ENCODE measurements around the gene CNOT10.
"Not testable (repeated sequence)": the region's sequence is repeated elsewhere in the genome, so short reads cannot be mapped to it uniquely, and the experiment has no call there.

The CNOT10 gene, protein sequence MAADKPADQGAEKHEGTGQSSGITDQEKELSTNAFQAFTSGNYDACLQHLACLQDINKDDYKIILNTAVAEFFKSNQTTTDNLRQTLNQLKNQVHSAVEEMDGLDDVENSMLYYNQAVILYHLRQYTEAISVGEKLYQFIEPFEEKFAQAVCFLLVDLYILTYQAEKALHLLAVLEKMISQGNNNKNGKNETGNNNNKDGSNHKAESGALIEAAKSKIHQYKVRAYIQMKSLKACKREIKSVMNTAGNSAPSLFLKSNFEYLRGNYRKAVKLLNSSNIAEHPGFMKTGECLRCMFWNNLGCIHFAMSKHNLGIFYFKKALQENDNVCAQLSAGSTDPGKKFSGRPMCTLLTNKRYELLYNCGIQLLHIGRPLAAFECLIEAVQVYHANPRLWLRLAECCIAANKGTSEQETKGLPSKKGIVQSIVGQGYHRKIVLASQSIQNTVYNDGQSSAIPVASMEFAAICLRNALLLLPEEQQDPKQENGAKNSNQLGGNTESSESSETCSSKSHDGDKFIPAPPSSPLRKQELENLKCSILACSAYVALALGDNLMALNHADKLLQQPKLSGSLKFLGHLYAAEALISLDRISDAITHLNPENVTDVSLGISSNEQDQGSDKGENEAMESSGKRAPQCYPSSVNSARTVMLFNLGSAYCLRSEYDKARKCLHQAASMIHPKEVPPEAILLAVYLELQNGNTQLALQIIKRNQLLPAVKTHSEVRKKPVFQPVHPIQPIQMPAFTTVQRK

DNA sequence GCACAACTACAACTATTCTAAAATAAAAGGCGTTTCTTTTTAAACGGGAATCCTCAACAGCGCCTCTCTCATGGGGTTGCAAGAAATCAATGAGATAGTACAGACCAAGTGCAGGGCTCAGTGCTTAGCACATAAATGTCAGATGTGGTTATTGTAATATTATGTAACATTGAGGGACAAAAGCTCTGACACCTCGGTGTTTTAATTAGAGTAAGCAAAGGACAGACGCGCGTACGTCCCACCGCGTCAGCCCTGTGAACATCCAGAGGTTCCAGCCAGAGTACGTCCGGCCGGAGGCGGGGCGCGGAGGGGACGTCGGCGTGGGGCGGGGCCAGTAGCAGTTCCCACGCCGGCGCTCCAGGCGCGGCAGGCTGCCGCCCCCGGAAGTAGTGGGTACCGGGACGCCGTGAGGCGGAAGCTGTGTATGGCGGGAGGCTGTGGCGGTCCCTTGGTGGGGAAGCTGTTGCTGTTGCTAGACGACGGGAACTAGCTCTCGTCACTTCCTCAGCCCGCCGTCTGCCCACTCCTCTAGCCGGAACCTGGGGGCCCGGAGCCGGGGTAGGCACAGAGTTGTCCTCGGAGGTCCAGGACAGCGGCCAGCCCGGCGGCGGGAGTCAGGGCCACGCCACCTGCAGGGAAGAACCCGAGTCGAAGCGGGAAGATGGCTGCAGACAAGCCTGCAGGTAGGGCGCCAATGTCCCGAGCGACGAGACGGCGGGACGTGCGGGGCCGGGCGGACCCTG, at the start of gene CNOT10:
Gene CNOT10 (plus strand): TSS at position 389 of the 743 bp plus-strand sequence. CDS start 273 bp downstream, at position 662.
- DNase-seq (ENCODE audit: low read depth) = peak; percentile 95

DNA sequence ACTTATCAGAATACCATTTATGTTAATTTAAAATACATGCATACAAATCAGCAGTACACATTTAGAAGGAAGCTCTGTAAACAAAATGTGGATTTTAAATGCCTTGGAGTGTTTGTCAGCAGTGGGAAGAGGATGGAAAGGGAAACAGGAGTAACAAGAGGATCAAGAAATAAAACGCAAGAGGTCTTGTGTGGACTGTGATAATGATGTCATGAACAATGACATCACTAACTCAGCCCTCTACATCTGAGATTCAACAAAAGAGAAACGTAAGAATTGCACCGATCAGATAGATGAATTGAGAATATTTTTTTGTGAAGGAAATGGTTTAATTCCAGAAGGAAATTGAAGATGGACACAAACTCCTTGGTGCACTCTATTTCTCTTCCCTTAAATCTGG, 44.0 kb upstream of the CNOT10 start:
- DNase-seq (ENCODE audit: low read depth) = no peak

DNA sequence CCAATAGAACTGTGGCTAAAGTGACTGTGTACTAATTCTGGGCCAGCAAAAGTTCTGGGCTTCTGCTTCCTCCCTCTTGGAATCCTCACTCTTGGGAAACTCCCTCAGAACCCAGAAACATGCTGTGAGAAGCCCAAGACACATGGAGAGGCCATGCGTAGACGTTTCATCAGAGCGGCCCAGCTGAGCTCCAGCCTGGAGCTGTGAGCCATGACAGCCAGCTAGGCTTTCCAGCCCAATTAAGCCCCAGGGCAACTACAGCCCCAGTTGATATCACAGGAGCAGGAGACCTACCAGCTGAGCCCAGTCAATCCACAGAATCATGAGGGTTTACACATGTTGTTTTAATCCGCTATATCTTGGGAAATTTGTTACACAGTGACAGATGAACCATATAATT, 43.6 kb upstream of the CNOT10 start:
- no peak for DNase-seq (ENCODE audit: low read depth)

DNA sequence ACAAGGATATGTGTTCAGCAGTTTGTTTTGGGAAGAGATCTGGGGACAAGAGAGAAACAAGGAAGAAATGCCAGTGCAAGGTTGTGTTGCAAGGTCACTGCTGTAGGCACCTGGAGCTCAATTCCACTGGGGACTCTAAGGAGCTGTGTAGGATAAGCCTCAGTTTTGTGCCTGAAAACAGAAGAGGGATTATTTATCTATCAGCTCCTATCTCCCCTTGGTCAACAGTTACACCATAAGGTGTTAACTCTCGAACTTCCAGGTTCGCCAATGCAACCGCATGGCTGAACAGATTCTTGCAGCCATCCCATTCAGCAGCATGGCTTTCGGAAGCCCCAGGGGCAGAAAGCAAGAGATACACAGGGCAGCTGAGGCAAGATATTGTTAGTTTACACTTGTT, 41.6 kb upstream of the CNOT10 start:
- DNase-seq (ENCODE audit: low read depth) = no peak

DNA sequence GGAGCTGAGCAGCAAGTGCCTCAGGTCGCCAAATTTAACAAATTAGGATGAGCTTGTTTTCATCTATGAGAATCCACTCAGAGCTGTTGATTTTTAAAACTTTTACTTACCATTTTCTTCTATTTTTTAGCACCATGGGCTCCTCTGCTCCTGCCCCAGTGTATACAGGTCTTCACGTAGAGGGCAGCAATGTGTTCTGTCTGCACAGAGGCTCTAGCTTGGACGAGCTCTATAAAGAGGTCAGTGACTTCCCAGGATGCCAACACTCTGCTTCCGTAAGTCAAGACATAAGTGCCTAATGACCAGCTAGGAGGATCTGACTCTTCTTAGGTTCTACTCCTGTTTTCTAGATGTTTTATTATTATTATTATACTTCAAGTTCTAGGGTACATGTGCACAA, 41.2 kb upstream of the CNOT10 start:
- no peak for DNase-seq (ENCODE audit: low read depth)

DNA sequence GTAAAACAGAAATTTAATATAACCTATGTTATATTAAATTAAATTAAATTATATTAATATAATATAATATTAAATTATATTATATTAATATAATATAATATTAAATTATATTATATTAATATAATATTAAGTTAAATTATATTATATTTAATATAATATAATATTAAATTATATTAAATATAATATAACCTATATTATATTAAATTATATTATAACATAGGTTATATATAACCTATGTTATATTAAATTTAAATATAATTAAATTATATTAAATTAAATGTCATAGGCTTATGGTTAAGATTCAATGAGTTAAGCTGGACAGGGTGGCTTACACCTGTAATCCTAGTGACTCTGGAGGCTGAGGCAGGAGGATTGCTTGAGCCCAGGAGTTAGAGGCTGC, 40.6 kb upstream of the CNOT10 start:
- no peak for DNase-seq (ENCODE audit: low read depth)

DNA sequence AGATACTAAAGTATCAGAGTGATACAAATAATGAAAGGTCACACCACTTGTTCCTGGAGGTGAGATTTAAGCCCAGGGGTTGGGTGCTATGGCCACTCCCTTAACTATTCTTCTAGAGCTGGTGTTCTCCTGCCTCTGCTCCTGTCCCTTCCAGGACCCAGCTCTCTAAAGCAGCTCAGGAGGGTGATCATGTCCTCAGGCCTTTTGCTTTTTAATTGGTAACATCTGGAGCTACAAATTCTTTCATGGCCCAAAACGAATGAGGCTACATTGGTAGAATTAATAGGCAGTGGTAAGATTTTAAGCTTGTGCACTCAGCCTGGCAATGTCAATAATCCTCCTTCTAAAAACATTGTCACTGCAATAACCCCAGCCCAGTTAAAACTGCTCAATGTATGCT, 38.2 kb upstream of the CNOT10 start:
- no peak for DNase-seq (ENCODE audit: low read depth)

DNA sequence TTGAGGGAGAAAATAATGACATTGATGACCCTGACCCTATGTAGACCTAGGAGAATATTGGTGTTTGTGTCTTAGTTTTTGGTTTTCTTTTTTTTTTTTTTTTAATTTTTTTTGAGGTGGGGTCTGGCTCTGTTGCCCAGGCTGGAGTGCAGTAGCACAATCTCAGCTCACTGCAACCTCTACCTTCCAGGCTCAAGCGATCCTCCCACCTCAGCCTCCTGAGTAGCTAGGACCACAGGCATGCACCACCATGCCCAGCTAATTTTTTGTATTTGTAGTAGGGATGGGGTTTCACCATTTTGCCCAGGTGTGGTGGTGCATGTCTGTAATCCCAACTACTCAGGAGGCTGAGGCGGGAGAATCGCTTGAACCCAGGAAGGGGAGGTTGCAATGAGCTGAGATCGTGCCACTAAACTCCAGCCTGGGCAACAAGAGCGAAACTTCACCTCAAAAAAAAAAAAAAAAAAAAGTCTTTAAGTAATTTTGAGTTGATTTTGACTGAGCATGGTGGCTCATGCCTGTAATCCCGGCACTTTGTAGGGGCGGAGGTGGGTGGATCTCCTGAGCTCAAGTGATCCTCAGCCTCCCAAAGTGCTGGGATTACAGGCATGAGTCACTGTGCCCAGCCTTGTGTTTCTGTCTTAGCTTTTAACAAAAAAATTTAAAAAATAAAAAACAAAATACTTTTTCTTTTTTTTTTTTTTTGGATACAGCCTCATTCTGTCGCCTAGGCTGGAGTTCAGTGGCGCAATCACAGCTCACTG, 32.5 kb upstream of the CNOT10 start:
- not testable (repeated sequence) for DNase-seq (ENCODE audit: low read depth)

DNA sequence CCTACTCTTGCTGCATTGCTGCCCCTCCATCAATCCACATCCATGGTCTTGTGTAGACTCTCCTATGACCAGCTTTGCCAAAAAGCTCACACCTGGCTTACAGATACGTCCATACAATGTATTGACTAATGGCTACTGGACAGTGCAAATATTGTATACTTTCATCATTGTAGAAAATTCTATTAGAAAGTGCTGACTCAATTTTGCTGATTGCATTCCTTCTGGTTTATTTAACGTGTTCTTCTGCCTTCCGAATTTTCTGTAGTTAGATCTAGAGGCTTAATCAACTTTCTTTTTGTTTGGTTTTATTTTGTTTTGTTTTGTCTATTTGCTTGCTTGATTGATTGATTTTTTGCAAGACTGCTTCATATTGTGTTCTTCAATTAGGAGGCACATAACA, 29.8 kb upstream of the CNOT10 start:
- DNase-seq (ENCODE audit: low read depth) = no peak

DNA sequence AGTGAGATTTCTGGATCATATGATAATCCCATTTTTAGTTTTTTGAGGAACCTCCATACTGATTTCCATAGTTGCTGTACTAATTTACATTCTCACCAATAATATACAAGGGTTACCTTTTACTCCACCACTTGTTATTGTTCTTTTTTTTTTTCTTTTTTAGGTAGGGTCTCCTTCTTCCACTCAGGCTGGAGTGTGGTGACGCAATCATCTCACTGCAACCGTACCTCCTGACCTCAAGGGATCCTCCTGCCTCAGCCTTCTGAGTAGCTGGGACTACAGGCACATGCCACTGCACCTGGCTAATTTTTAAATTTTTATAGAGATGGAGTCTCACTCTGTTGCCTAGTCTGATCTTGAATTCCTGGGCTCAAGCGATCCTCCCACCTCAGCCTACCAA, 24.4 kb upstream of the CNOT10 start:
- no peak for DNase-seq (ENCODE audit: low read depth)

DNA sequence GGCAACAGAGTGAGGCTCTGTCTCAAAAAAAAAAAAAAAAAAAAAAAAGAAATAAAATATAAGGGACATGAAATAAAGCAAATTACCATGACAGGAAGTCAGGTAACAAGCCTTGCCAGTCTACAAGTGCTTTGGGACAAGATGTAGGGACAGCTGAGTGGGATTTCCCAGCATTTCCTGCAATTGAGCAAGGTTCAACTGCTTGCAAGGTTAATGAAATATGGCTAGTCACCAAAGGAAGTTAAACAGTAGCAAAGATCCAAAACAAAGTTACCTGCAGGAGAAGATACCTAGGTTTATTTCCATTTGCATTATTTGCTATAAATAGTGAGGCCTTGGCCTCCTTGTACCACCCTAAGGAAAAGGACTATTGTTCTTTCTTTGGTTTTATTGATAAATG, 22.3 kb upstream of the CNOT10 start:
- no peak for DNase-seq (ENCODE audit: low read depth)

DNA sequence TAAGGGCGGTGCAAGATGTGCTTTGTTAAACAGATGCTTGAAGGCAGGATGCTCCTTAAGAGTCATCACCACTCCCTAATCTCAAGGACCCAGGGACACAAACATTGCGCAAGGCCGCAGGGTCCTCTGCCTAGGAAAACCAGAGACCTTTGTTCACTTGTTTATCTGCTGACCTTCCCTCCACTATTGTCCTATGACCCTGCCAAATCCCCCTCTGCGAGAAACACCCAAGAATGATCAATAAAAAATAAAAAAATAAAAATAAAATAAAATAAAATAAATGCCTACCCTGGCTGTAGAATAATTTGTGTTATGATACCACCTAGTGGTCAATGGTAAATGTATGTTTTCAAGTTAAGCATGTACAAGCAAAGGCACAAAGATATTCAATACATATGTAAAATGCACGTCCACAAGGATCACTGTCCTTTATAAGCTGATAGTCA, 20.3 kb upstream of the CNOT10 start:
- not testable (repeated sequence) for DNase-seq (ENCODE audit: low read depth)

DNA sequence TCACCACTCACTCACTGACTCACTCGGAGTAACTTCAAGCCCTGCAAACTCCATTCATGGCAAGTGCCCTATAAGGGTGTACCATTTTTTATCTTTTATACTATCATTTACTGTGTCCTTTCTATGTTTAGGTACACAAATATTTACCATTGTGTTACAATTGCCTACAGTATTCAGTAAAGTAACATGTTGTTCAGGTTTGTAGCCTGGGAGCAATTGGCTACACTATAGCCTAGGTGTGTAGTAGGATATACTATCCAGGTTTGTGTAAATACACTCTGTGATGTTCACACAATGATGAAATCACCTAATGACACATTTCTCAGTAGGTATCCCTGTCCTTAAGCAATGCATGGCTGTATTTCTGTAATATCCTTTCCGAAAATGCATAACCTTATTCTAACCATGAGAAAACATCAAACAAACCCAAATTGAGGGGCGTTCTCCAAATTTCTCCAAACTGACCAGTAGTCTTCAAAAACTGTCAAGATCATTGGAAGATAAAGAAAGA, 17.9 kb upstream of the CNOT10 start:
- DNase-seq (ENCODE audit: low read depth) = no peak

DNA sequence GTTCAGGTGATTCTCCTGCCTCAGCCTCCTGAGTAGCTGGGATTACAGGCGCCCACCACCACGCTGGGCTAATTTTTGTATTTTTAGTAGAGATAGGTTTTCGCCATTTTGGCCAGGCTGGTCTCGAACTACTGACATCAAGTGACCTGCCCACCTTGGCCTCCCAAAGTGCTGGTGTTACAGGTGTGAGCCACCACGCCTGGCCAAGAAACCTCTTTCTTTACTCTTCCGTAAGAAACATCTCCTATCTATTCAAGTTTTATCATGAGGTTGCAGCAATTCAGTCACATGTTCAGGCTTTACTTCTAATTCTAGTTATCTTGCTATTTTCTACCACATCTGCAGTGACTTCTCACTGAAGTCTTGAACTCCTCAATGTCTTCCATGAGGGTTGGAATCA, 15.8 kb upstream of the CNOT10 start:
- not testable (repeated sequence) for DNase-seq (ENCODE audit: low read depth)

DNA sequence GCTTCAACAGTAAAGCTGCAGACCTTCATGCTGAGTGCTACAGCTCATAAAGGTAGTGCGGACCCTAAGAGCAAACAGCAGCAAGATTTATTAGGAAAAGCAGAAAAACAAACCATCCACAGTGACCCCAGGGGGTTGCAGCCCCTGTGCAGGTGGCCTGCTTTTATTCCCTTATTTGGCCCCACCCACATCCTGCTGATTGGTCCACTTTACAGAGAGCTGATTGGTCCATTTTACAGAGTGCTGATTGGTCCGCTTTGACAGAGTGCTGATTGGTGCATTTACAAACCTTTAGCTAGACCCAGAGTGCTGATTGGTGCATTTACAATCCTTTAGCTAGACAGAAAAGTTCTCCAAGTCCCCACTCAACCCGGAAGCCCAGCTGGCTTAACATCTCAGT, 11.3 kb upstream of the CNOT10 start:
- not testable (repeated sequence) for DNase-seq (ENCODE audit: low read depth)

DNA sequence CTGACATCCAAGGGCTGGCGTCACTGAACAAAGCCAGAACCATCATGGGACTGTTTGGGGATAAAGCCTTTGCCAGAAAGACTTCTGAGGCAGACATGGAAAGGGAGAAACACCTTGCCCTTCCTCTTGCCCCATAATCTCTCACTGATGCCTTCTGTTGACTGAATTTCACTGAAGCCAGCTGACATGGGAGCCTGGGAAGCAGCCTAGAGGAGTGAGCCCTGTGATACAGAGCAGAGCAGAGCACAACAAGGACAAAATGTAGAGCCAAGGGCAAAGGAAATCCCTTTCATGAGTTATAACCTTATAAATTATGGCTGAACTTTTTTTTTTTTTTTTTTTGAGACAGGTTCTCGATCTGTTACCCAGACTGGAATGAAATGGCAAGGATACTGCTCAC, 9.8 kb upstream of the CNOT10 start:
- DNase-seq (ENCODE audit: low read depth) = no peak

DNA sequence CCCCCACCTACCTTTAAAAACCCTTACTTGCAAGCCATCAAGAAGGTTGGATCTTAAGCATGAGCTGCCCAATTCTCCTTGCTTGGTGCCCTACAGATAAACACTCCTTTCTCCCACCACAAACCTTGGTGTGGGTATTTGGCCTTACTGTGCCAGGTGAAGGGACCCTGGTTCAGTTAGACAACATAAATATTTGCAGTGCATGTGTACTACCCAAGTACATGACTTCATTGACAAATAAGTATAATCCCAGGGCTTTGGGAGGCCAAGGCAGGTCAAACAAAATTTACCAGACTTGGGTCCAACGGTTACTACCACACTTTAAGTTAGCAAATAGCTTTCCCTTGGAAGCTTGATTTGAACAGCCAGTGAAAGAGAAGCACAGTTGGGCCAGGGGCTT, 9.3 kb upstream of the CNOT10 start:
- no peak for DNase-seq (ENCODE audit: low read depth)

DNA sequence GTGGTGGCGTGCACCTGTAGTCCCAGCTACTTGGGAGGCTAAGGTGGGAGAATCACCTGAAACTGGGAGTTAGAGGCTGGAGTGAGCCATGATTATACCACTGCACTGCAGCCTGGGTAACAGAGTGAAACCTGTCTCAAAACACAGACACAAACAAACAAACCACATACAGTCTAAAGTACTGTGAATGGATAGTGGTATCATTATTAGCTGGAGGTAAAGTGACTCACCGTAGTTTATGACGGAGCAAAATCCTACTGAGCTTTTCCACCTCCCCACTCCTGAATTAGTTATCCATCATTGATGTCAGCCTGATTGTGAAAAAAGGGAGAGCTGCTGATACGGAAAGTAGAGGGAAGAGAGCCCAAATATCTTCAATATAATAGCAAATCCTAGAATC, 3.2 kb upstream of the CNOT10 start:
- DNase-seq (ENCODE audit: low read depth) = no peak

DNA sequence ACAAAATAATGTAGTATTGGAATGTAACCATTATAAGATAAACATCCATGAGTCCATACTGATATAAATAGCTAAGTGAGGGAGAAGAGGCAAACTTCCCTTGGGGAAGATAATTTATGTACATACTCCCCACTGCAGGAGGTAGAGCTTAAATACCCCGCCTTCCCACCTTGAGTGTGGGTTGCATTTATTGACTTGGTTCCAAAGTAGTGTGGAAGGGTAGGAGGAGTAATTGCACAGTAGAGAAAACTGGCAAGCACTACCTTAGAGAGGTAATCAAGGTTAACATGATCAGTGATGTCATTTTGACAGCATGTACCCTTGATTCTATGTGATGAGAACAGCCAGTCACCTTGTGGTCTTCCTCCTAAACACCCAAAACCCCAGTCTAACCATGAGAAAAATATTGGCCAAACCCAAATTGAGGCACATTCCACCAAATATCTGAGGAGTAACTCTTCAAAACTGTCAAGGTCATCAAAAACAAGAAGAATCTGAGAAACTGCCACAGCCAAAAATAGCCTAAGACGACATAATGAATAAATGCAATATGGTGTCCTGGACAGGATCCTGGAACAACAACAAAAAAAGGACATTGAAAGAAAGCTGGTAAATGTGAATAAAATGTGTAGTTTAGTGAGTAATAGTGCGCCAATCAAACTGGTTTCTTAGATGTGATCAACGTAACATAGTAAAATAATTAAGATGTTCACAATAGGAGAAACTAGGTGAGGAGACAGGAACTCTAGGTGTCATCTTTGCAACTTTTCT, 774 bp upstream of the CNOT10 start:
- no peak for DNase-seq (ENCODE audit: low read depth)

DNA sequence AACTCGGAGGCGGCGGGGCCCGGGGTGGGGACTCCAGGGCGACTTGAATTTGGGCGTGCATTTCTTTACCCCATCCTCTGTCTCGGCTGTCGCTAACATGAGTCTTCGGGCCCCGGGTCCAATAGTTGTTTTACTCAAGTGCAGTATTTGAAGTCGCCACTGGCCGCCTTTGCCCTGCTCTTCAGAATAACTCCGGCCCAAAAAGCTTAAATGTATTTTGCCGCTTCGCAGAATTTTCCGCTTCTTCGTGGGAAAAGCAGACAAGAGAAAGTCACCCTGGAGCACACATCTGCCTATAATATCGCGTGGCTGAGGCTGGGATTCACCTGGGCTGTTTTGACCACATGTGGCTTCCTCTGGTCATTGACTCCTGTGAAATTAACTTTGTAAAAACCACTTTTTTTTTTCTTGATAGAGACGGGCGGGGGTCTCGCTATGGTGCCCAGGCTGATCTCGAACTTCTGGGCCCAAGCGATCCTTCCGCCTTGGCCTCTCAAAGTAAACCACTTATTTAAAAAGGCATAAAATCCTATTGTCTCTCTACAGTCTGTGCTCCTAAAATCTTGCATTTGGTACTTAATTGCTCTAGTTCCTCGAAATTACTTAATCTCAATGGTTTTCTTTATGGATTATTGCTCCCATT, 676 bp downstream of the CNOT10 start:
- no peak for DNase-seq (ENCODE audit: low read depth)
